GM12878 (cell line): ENCODE data around the gene CSTF2T. TPM values are rescaled to one million over a fixed set of nuclear protein-coding genes. Genes with fewer than 3 reads are reported as not detected.
A peak's percentile ranks its signal among the peaks of the same experiment; 100 is the strongest.

Source experiments
- ATAC-seq: fragments of 200-7000 bp; cut with Tn5 transposase; 3 replicates; pipeline ENCODE4 v1.9.1; 2020; ENCODE audit warnings: mild to moderate bottlenecking, moderate library complexity
- BruUV-seq: library from RNA; stranded (reverse); fragments of 400-500 nt; replicated peaks from 2 replicates; lab custom pipeline; 2021; lab: Mats Ljungman, UMichigan
- CTCF ChIA-PET: fragments of 300-600 bp; sonication (Branson Sonifier 250); formaldehyde crosslinking; extraction: SDS; loops from one replicate; lab custom pipeline; 2021; ENCODE audit warnings: inconsistent platforms; lab: Yijun Ruan, JAX
- POLR2A ChIA-PET: fragments of 350-600 bp; formaldehyde crosslinking; extraction: SDS; loops from one replicate; lab custom pipeline; 2021; ENCODE audit warnings: inconsistent platforms; lab: Charles Lee
- RAD21 ChIA-PET: fragments of 300-600 bp; sonication (Branson Sonifier 250); formaldehyde crosslinking; loops from one replicate; lab custom pipeline; 2023; ENCODE audit warnings: antibody characterized with exemption; ENCODE audit not compliant: unreplicated experiment; lab: Charles Lee
- SMC1A ChIA-PET: fragments of 300-600 bp; sonication (Branson Sonifier 250); formaldehyde crosslinking; loops from one replicate; lab custom pipeline; 2023; ENCODE audit not compliant: unreplicated experiment, uncharacterized antibody; lab: Charles Lee
- DNase-seq: peaks from one replicate; pipeline ENCODE4 v3.0.0-alpha.2; 2011; ENCODE audit warnings: low read depth, low spot score
- FAIRE-seq: peaks from 3 replicates; lab custom pipeline; 2011; peaks lifted over from hg19 to GRCh38; lab: Jason Lieb, UNC
- H2AFZ ChIP-seq: 2 replicates; pipeline ENCODE4 v1.6.0; 2011; ENCODE audit warnings: low read depth, low read length, control low read depth; ENCODE audit not compliant: control insufficient read depth
- H3K27ac ChIP-seq: 2 replicates; pipeline ENCODE4 v1.5.1; 2011; ENCODE audit warnings: control low read depth; ENCODE audit not compliant: control insufficient read depth, insufficient read depth
- H3K27me3 ChIP-seq, 2 experiments: replicated peaks in 1 of 2; 2 replicates each; pipeline versions ENCODE4 v1.6.0 to v1.6.1; 2011; ENCODE audit warnings: low read length in 1 of 2; ENCODE audit not compliant: control insufficient read depth in 2 of 2, insufficient read depth in 2 of 2
- H3K36me3 ChIP-seq, 2 experiments: 2 replicates each; pipeline ENCODE4 v1.5.1; 2011; ENCODE audit warnings: low read length in 1 of 2; ENCODE audit not compliant: control insufficient read depth in 2 of 2, insufficient read depth in 2 of 2
- H3K4me1 ChIP-seq: 2 replicates; pipeline ENCODE4 v1.6.1; 2011; ENCODE audit warnings: mild to moderate bottlenecking, low read length, moderate library complexity, mixed read lengths; ENCODE audit not compliant: control insufficient read depth, insufficient read depth
- H3K4me2 ChIP-seq: 2 replicates; pipeline ENCODE4 v1.6.0; 2011; ENCODE audit warnings: control low read depth; ENCODE audit not compliant: control insufficient read depth, insufficient read depth
- H3K4me3 ChIP-seq: fragments of 200-600 bp; sonication (generic); 2 replicates; pipeline ENCODE4 v1.5.1; 2016
- H3K79me2 ChIP-seq: 2 replicates; pipeline ENCODE4 v1.6.0; 2011; ENCODE audit warnings: low read length; ENCODE audit not compliant: control insufficient read depth, insufficient read depth
- H3K9ac ChIP-seq: 2 replicates; pipeline ENCODE4 v1.8.0; 2011; ENCODE audit warnings: low read length, control low read depth, mixed read lengths; ENCODE audit not compliant: control insufficient read depth, insufficient read depth
- H3K9me3 ChIP-seq: replicated peaks from 3 replicates; pipeline ENCODE4 v1.5.1; 2011; ENCODE audit warnings: mild to moderate bottlenecking, low read length; ENCODE audit not compliant: control insufficient read depth, insufficient read depth
- H4K20me1 ChIP-seq: 2 replicates; pipeline ENCODE4 v1.6.0; 2011; ENCODE audit not compliant: control insufficient read depth, insufficient read depth
- CBX5 ChIP-seq: sonication (generic); IDR thresholded peaks from 2 replicates; pipeline ENCODE4 v1.6.1; 2016; ENCODE audit warnings: low read depth, moderate library complexity, mild to moderate bottlenecking, inconsistent platforms
- MEF2A ChIP-seq: IDR thresholded peaks from 2 replicates; pipeline ENCODE4 v1.6.1; 2011; ENCODE audit warnings: low read depth, mild to moderate bottlenecking, low read length, moderate library complexity; ENCODE audit not compliant: insufficient read depth
- SIX5 ChIP-seq: IDR thresholded peaks from 2 replicates; pipeline ENCODE4 v1.6.1; 2011; ENCODE audit warnings: mild to moderate bottlenecking, low read depth, low read length, moderate library complexity; ENCODE audit not compliant: severe bottlenecking
- SMARCA5 ChIP-seq: fragments of 450-650 bp; IDR thresholded peaks from 2 replicates; pipeline ENCODE4 v1.6.1; 2017; ENCODE audit warnings: mild to moderate bottlenecking
- YY1 ChIP-seq: IDR thresholded peaks from 2 replicates; pipeline ENCODE4 v1.6.1; 2011; ENCODE audit warnings: low read depth, mild to moderate bottlenecking, low read length
- ZNF592 ChIP-seq: fragments of 450-650 bp; IDR thresholded peaks from 2 replicates; pipeline ENCODE4 v1.6.1; 2017; ENCODE audit warnings: mild to moderate bottlenecking, moderate library complexity
- ZNF622 ChIP-seq: fragments of 450-650 bp; IDR thresholded peaks from 2 replicates; pipeline ENCODE4 v1.6.1; 2017; ENCODE audit warnings: mild to moderate bottlenecking, inconsistent platforms
- WGBS: methylation state at CpG from one replicate; pipeline ENCODE4 v1.1.6; 2016; ENCODE audit warnings: low lambda C conversion rate; ENCODE audit not compliant: insufficient replicate concordance, insufficient coverage; ENCODE audit errors: missing lambda C conversion rate; 5-methylcytosine and 5-hydroxymethylcytosine counted together
- in situ Hi-C: fragments of 300-500 bp; cut with MboI; formaldehyde crosslinking; loops from 9 replicates; pipeline ENCODE4 v1.14.3; 2018; ENCODE audit warnings: mixed read lengths
- intact Hi-C: fragments of 100-400 bp; cut with micrococcal nuclease; formaldehyde crosslinking; loops from one replicate; pipeline ENCODE4 v1.14.2; 2022; ENCODE audit not compliant: unreplicated experiment
- polyA plus RNA-seq, 11 experiments: library from polyadenylated mRNA; depleted of rRNA in 4 of 11; unstranded in 6 of 11; stranded (reverse) in 5 of 11; fragments of >200 nt; fragmentation: Nextera tagmentation in 4 of 11; fragmentation: Illumina TruSeq in 1 of 11; extraction: Ambion mirVana in 4 of 11; extraction: Trizol in 1 of 11; gene quantifications; 1 replicate in 1 of 11; 2 replicates in 10 of 11; pipeline versions ENCODE4 v1.2.1 to v1.2.3, GENCODE V29; 2011 to 2016; ENCODE audit warnings: inconsistent platforms in 2 of 11, missing spikeins in 2 of 11, low read depth in 1 of 11
- total RNA-seq, 4 experiments: library from RNA; depleted of rRNA in 3 of 4; stranded (reverse); fragments of >200 nt in 3 of 4; fragmentation: Illumina TruSeq in 1 of 4; extraction: Trizol in 1 of 4; gene quantifications; 2 replicates each; pipeline versions ENCODE4 v1.2.1 to v1.2.3, GENCODE V29; 2013 to 2021

The CSTF2T gene
- total and polyA plus RNA-seq, 10 of the 15 experiments (the other 5 are each of a cell fraction or from before 2014, with no cell fraction given): 6.8 to 23.8 (median 14.3) TPM

GRCh38 chr10:51744235-51745000 is 45.0 kb upstream of the CSTF2T start:
- in situ Hi-C loops: no loop called here
- ATAC-seq (peak; percentile 64), DNase-seq (no peak), FAIRE-seq (no peak)
- no peak overlapping the region for H3K4me3 ChIP-seq
- H3K4me1 ChIP-seq: no peaks in the 10 kb centered on the region
- ChIA-PET RAD21 (interaction anchor here (0.9 to 2.3 kb wide), 3 partner anchors 29 to 98 kb away, joined by 3 to 8 read pairs (median 3); no protein-coding TSS in a partner anchor), SMC1A (interaction anchor here (0.8 to 2.5 kb wide), 6 partner anchors 8 to 50 kb away, joined by 3 to 14 read pairs (median 3); no protein-coding TSS in a partner anchor), CTCF (interaction anchor here (0.6 to 3.4 kb wide), 2 partner anchors 12 to 360 kb away, joined by 3 to 13 read pairs; no protein-coding TSS in a partner anchor), POLR2A (interaction anchor here (0.7 to 1.0 kb wide), 2 partner anchors 15 to 44 kb away, joined by 3 read pairs; no protein-coding TSS in a partner anchor)
- H4K20me1 ChIP-seq: no peaks in the 10 kb centered on the region
- no peak overlapping the region for H2AFZ ChIP-seq
- H3K27ac ChIP-seq: no peak overlapping the region
- H3K4me2 ChIP-seq: no peak overlapping the region
- H3K27me3 ChIP-seq: no peaks in the 10 kb centered on the region
- H3K9me3 ChIP-seq: no peaks in the 10 kb centered on the region
- H3K79me2 ChIP-seq: no peaks in the 10 kb centered on the region
- TF ChIP-seq ZNF592: no peak
- TF ChIP-seq SMARCA5: no peak
- TF ChIP-seq CBX5: no peak
- no peak for TF ChIP-seq MEF2A
- TF ChIP-seq ZNF622: no peak
- no peak for TF ChIP-seq YY1
- no peak for TF ChIP-seq SIX5
- H3K36me3 ChIP-seq: no peaks in the 10 kb centered on the region
- 57% methylated on average over 6 of the region's 6 CpGs for WGBS
- no peak overlapping the region for H3K9ac ChIP-seq
- intact Hi-C loops: no loop called here
- no TSS peak for BruUV-seq
